Nucleus accumbens (tissue), 56 donors: ENCODE measurements around the gene DPH2.
A peak's percentile ranks its signal among the peaks of the same experiment; 100 is the strongest.

Source experiments
- DNase-seq, 56 donors: peaks; one replicate each; lab custom pipeline; 2025; lab: John Stamatoyannopoulos, UW

Gene DPH2

GRCh38 chr1:43938892-43939587 lies 30.8 kb upstream of the DPH2 start:
- DNase-seq: peak in 6 of 56 donors; percentile 13 to 48 (median 28)

- no peak for DNase-seq
Observed at GRCh38 chr1:43942411-43942810, 27.4 kb upstream of the DPH2 start.

GRCh38 chr1:43944860-43945259 lies 24.9 kb upstream of the DPH2 start:
- DNase-seq: no peak

DNA sequence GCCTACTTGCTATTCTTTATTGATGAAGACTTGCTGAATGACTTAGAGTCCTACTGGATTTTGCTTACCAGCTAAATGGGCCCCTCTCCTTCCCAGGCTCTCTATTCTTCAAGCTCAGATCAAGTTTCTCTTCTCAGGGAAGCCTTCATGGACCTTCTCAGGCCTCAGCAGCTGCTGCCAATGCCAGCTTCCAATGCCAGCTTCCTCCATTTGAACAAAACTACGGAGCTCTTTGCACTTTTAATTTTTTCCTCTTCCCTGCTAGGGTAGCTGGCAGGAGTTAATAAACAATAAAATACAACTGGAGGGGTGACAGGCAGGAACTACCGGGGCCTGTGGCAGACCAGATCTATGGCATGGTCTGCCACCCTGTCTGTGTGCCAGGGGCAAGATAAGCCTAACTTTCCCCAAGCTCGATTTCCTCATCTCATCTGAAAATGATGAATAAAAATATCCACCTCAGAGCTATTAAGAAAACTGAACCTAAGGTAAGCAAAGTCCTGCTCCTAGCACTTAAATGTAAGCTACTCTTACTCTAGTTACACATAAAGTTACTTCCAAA lies 24.1 kb upstream of the DPH2 start:
- DNase-seq: no peak

GRCh38 chr1:43946236-43947060 lies 23.4 kb upstream of the DPH2 start, which contains the start of gene IPO13:
IPO13 (plus strand) TSS chr1:43946950; CDS start chr1:43947601, 651 bp downstream.
- DNase-seq: peak; percentile 84 to 98 (median 95)

DNA sequence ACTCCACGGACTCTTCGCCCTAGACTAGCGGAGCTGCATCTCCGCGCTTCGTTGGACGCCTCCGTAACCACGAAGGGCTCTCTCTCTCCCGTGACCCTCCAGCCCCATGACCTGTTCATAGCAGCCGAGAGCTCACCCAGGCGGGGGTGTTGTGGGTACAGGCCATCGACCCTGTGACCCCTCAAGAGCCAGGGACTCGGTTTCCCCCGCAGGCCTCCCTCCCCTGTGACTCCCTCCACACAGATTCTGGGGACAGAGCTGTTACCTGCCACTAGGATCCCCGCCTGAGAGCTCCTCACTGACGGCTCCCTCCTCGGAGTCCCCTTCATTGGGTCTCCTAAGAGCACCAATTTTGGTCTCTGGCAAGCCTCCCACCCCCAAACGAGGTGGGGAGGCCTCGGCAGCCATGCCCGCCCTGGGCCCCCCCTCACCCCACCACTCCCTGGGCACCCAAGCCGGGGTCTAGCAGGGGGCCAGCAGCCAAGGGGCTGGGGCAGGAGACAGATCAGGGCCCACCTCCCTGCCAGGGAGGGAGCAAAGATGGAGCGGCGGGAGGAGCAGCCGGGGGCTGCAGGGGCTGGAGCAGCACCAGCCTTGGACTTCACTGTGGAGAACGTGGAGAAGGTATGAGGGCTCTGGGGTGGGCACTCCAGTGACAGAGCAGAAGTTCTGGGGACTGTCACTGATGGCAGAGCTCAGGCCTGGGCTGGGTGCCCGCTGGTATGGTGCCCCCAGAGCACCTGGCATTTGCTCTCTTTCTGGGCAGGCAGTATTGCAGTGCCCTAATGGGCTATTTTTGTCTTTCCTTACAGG lies 22.5 kb upstream of the DPH2 start:
- DNase-seq: peak in 8 of 56 donors; percentile 20 to 55 (median 28)

DNA sequence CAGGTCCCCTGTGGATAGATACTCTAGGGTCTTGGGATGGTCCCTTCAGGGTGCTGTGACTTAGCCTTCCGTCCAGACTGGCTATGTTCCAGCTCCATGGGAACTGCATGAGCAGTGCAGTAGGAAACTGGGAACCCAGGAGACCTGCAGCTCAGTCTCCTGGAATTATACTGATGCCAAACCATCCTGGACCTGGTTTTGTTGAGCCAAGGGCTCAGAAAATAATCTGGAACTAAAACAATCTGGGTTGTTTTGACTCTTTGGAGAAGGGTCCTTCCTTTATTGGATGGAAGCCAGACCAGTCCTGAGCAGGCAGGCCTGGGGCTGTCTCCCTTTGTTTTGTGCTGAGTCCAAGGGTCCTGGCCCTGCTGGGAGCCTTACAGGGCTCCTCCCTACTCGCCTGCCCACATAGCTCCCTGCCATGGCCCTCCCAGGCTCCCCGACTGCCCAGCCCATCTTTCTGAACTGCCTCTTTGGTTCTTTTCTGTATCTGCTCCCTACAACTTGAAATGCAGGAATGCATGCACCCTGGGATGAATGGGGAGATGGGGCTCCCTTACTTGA lies 21.9 kb upstream of the DPH2 start:
- DNase-seq: peak in 2 of 56 donors; percentile 21 to 28

GRCh38 chr1:43949678-43950077 lies 20.1 kb upstream of the DPH2 start:
- DNase-seq: peak in 3 of 56 donors; percentile 13 to 27 (median 21)

- no peak for DNase-seq
Observed at GRCh38 chr1:43951021-43951985, 18.5 kb upstream of the DPH2 start.

- DNase-seq: peak in 32 of 56 donors; percentile 15 to 72 (median 38)
Observed at GRCh38 chr1:43952731-43953346, 17.0 kb upstream of the DPH2 start.

DNA sequence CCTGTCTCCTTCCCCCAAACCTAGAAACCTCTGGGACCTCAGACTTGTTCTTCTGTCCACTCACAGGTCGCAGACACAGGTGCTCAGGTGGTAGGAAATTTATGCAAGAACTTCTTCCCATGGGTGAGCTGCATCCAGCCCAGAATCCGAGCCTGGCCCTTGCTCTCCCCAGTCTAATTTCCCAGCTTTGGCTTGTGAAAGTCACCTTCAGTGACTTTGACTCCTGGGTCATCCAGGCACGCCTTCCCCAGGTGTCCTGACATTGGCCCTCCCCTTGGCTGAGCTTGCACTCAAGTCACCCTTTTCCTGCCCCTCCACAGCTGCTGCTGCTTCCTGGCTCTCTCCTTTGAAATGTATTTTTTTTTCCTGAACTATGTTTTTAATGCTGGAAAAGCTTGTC lies 16.4 kb upstream of the DPH2 start:
- DNase-seq: peak in 1 of 56 donors; percentile 29

DNA sequence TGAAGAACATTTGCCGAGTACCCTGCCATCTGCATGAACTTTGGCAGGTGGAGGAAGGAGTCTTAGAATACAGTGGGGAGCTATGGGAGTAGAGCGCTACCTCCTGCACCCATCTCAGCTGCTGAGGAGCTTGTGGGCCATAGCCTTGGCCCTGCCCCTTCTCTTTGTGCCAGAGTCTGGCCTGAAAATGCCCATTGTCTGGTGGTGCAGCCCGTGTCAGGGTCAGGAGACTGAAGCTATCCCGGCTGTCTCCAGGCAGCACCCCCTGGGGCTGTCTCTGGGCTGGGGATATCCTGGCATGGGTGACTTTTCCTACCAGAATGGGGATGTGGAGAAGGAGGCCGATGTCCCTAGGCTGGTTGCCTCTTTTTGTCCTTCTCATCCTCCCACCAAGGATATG lies 15.8 kb upstream of the DPH2 start:
- peak in 52 of 56 donors; percentile 27 to 95 (median 80) for DNase-seq

DNA sequence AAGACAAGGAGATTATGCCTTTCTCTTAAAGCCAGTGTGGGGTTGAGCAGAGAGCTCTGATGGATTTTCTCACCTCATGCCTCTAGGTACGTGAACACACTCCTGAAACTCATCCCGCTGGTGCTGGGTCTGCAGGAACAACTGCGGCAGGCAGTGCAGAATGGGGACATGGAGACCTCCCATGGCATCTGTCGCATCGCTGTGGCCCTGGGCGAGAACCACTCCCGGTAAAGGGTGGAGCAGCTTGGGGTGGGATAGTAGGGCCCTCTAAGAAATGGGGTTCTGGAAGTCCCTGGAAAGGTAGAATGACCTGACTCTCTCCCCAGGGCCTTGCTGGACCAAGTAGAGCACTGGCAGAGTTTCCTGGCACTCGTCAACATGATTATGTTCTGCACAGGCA lies 13.6 kb upstream of the DPH2 start:
- DNase-seq: no peak

GRCh38 chr1:43957407-43958040 lies 12.3 kb upstream of the DPH2 start:
- DNase-seq: peak in 3 of 56 donors; percentile 16 to 21 (median 17)

DNA sequence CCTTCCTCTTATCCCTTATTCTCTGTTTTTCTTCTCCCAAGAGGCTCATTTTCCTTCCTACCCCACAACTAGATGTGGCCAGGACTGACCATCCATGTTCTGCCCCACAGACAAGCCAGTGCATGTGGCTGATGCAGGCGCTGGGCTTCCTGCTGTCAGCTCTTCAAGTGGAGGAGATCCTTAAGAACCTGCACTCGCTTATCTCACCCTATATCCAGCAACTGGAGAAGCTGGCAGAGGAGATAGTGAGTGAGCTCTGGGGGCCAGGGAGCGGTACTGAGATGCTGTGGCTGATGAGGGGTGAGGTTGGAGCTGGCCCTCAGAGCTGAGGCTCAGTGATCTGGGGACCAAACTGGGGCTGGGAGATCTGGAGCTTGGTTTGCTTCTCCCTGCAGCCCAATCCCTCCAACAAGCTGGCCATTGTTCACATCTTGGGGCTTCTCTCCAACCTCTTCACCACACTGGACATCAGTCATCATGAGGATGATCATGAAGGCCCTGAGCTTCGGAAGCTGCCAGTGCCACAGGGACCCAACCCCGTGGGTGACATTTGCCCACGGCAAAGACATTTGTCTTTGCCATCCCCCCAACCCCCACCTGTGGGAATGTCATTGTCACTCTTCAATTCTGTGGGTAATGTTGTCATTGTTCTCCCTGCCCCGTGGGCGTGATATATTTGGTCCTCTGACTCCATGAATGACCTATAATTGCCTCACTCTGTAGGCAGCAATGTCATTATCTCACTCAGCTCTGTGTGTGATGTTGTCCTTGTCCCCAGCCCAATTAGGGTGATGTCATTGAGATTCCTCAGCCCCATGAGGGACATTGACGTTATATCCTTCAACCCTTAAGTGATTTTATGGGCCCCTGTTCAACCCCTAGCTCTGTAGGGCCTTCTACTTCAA lies 11.2 kb upstream of the DPH2 start:
- DNase-seq: peak in 7 of 56 donors; percentile 9 to 30 (median 20)

DNA sequence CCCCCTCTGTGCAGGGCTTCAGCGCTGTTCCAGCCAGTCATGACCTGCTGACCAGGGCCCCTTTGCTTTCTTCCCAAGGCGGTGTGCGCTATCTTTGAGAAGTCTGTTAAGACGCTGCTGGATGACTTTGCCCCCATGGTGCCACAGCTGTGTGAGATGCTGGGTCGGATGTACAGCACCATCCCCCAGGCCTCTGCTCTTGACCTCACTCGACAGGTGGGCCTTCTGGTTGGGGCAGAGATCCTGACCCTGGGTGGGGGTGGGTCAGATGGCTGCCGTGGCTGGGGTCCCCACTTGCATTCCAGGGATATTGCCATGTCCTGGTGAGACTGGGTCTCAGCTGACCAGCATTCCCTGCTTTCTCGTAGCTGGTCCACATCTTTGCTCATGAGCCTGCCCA lies 9.0 kb upstream of the DPH2 start:
- no peak for DNase-seq

GRCh38 chr1:43961692-43962091 lies 8.1 kb upstream of the DPH2 start:
- DNase-seq: peak in 3 of 56 donors; percentile 15 to 27 (median 26)
